Common myeloid progenitor, CD34-positive (primary cell): ENCODE data around the gene RABL6.

ENCODE experiments used
- CTCF ChIA-PET: fragments of 350-600 bp; sonication (Branson Sonifier 250); formaldehyde crosslinking; loops from one replicate; lab custom pipeline; 2021; ENCODE audit warnings: antibody characterized with exemption; lab: Charles Lee
- POLR2A ChIA-PET: fragments of 350-600 bp; sonication (Branson Sonifier 250); formaldehyde crosslinking; loops from one replicate; lab custom pipeline; 2021; ENCODE audit warnings: antibody characterized with exemption; lab: Charles Lee
- DNase-seq, 3 donors: peaks; one replicate each; pipeline versions ENCODE4 v3.0.0 to v3.0.0-alpha.2; 2013
- H3K27ac ChIP-seq, 2 experiments: 1 replicate in 1 of 2; 2 replicates in 1 of 2; pipeline ENCODE4 v1.7.0; 2013; ENCODE audit warnings: inconsistent platforms in 2 of 2, low read length in 2 of 2, mild to moderate bottlenecking in 2 of 2, low read depth in 1 of 2, moderate library complexity in 1 of 2; ENCODE audit not compliant: severe bottlenecking in 2 of 2, insufficient read depth in 1 of 2, poor library complexity in 1 of 2
- H3K27me3 ChIP-seq, 5 experiments: replicated peaks in 2 of 5; 1 replicate in 3 of 5; 2 replicates in 2 of 5; pipeline versions ENCODE4 v1.6.1 to v1.7.0; 2013; ENCODE audit warnings: low read length in 4 of 5, mild to moderate bottlenecking in 2 of 5, moderate library complexity in 2 of 5, inconsistent platforms in 1 of 5; ENCODE audit not compliant: insufficient read depth in 5 of 5, control insufficient read depth in 4 of 5
- H3K36me3 ChIP-seq, 4 experiments: 1 replicate in 2 of 4; 2 replicates in 2 of 4; pipeline versions ENCODE4 v1.6.1 to v1.7.0; 2013; ENCODE audit warnings: low read length in 3 of 4, control low read depth in 1 of 4, mild to moderate bottlenecking in 1 of 4; ENCODE audit not compliant: control insufficient read depth in 4 of 4, insufficient read depth in 4 of 4
- H3K4me1 ChIP-seq, 4 experiments: 1 replicate in 3 of 4; 2 replicates in 1 of 4; pipeline versions ENCODE4 v1.6.1 to v1.7.1; 2013; ENCODE audit warnings: low read length in 3 of 4, mild to moderate bottlenecking in 3 of 4, control low read depth in 1 of 4, inconsistent platforms in 1 of 4, moderate library complexity in 1 of 4; ENCODE audit not compliant: control insufficient read depth in 4 of 4, insufficient read depth in 4 of 4; ENCODE audit errors: control extremely low read depth in 1 of 4
- H3K4me3 ChIP-seq, 7 experiments: 1 replicate in 4 of 7; 2 replicates in 3 of 7; pipeline versions ENCODE4 v1.5.1 to v1.7.0; 2013; ENCODE audit warnings: mild to moderate bottlenecking in 7 of 7, low read length in 6 of 7, moderate library complexity in 6 of 7, inconsistent platforms in 2 of 7, low read depth in 2 of 7, control low read depth in 1 of 7; ENCODE audit not compliant: insufficient read depth in 4 of 7, control insufficient read depth in 1 of 7; ENCODE audit errors: extremely low read depth in 1 of 7
- H3K9me3 ChIP-seq, 5 experiments: 1 replicate in 4 of 5; 2 replicates in 1 of 5; pipeline versions ENCODE4 v1.6.1 to v1.7.1; 2013; ENCODE audit warnings: low read length in 4 of 5, mild to moderate bottlenecking in 2 of 5, inconsistent platforms in 1 of 5, low read depth in 1 of 5, moderate library complexity in 1 of 5; ENCODE audit not compliant: control insufficient read depth in 4 of 5, insufficient read depth in 2 of 5; ENCODE audit errors: control extremely low read depth in 1 of 5
- WGBS: methylation state at CpG from one replicate; pipeline ENCODE4 v1.1.5; 2013; ENCODE audit not compliant: insufficient coverage; 5-methylcytosine and 5-hydroxymethylcytosine counted together

The RABL6 gene

DNA sequence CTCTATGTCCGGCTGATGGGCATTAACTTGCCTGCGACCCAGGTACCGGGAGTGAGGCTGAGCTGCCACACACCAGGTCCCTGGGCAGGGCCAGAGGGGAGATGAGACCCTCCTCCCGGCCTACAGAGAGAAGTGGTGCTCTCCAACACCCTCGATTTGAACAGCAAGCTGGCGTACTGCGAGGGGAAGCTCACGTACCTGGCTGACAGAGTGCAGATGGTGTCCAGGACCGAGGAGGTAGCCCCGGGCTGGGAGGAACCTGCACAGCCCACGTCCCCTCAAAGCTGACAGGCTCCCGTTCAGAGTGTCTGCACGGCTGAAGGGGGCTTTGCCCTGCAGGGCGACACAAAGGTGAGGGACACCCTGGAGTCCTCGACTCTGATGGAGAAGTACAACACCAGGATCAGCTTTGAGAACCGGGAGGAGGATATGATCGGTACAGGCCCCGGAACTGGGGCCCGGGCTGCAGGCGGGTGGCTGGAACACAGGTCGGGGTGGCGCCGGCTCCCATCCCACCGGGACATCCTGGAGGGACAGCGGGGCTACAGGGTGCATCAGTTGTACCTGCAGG, 1.0 kb upstream of the RABL6 start:
- POLR2A ChIA-PET = interaction anchor here (1.1 kb wide), 1 partner anchor 48 kb away, joined by 3 read pairs; no protein-coding TSS in a partner anchor

DNA sequence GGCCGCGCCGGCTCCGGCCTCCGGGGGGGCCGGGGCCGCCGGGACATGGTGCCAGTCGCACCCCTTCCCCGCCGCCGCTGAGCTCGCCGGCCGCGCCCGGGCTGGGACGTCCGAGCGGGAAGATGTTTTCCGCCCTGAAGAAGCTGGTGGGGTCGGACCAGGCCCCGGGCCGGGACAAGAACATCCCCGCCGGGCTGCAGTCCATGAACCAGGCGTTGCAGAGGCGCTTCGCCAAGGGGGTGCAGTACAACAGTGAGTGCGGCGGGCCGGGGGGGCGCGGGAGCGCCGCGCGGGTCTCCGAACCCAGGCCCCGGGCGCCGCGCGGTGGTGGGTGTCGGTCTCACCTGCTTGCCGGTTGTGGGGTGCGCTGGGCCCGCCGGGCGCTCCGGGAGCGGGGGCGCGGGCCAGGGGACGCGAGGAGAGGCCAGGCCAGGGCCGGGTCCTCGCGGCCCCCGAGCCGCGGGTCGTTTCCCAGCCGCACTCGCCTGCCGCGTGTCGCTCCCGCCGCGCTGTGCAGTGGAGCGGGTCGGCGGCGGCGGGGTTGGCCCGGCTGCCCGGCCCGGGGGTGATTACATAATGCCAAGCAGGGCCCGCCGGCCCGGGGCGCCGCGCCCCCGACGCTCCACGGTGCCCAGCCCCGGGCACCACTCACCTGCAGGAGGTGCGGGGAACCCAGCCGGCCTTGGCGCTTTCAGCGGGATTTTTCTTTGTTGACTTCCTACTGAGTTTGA, 492 bp downstream of the RABL6 start:
- CTCF ChIA-PET = interaction anchor here (1.1 to 3.3 kb wide), 7 partner anchors 9 to 35 kb away, joined by 3 to 11 read pairs (median 6); partner anchors contain the start of gene AJM1
- DNase-seq = peak in 2 of 3 donors; percentile 47 to 61

More for the DNA sequence above, 1.0 kb upstream of the RABL6 start:
- DNase-seq = no peak
- Histone ChIP-seq H3K36me3 (peaks cover 0 to 24% (median 3%) of the 10 kb centered on the region in 4 experiments), H3K27me3 (peaks cover 0 to 2% (median 0%) of the 10 kb centered on the region in 5 experiments), H3K27ac (peak overlapping the region in 1 of 2 experiments; percentile 74), H3K4me1 (peaks cover 5 to 36% (median 21%) of the 10 kb centered on the region in 4 experiments), H3K9me3 (no peaks in the 10 kb centered on the region), H3K4me3 (peak overlapping the region in 6 of 7 experiments; percentile 84 to 93 (median 91))
- WGBS = 91% methylated on average over 25 of the region's 25 CpGs
- CTCF ChIA-PET = interaction anchor here (0.8 to 2.6 kb wide), 6 partner anchors 11 to 228 kb away, joined by 3 to 10 read pairs (median 4); partner anchors contain the start of genes AJM1 and CCDC183

DNA sequence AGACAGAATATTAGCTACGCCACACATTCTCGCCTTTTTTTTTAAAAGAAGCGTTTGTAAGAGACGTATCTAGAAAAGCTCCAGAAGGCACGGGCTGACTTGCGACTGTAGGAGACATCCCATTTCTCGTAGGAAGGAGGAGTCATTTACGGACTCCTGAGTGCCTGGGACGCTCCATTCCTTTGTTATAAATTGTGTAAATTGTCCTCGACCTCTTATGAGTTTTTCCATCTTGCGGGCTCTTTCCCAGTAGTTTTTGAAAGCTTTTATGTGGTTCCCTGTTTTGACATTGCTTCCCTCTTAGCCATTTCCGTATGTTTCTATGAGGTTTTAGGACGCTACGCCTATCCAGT, 1.0 kb downstream of the RABL6 start:
- Histone ChIP-seq H3K4me1 (peaks cover 5 to 41% (median 27%) of the 10 kb centered on the region in 4 experiments), H3K27me3 (no peaks in the 10 kb centered on the region), H3K27ac (peak overlapping the region in 1 of 2 experiments; percentile 74), H3K36me3 (peaks cover 2 to 38% (median 12%) of the 10 kb centered on the region in 4 experiments), H3K4me3 (peak overlapping the region; percentile 83 to 93 (median 91)), H3K9me3 (no peaks in the 10 kb centered on the region)
- DNase-seq = peak in 1 of 3 donors; percentile 18
- ChIA-PET CTCF (interaction anchor here (1.1 to 3.3 kb wide), 6 partner anchors 9 to 34 kb away, joined by 4 to 11 read pairs (median 6); partner anchors contain the start of gene AJM1), POLR2A (interaction anchor here (0.6 kb wide), 1 partner anchor 38 kb away, joined by 3 read pairs; no protein-coding TSS in a partner anchor)
- WGBS = 3% methylated on average over 9 of the region's 14 CpGs

More for the DNA sequence above, 492 bp downstream of the RABL6 start:
- WGBS = under 1% methylated on average over 89 of the region's 93 CpGs
- Histone ChIP-seq H3K4me3 (peak overlapping the region; percentile 83 to 93 (median 91)), H3K9me3 (no peaks in the 10 kb centered on the region), H3K27ac (peak overlapping the region in 1 of 2 experiments; percentile 74), H3K4me1 (peaks cover 5 to 41% (median 27%) of the 10 kb centered on the region in 4 experiments), H3K36me3 (peaks cover 2 to 36% (median 10%) of the 10 kb centered on the region in 4 experiments), H3K27me3 (no peaks in the 10 kb centered on the region)
- POLR2A ChIA-PET = interaction anchor here (1.1 kb wide), 1 partner anchor 47 kb away, joined by 3 read pairs; no protein-coding TSS in a partner anchor

DNA sequence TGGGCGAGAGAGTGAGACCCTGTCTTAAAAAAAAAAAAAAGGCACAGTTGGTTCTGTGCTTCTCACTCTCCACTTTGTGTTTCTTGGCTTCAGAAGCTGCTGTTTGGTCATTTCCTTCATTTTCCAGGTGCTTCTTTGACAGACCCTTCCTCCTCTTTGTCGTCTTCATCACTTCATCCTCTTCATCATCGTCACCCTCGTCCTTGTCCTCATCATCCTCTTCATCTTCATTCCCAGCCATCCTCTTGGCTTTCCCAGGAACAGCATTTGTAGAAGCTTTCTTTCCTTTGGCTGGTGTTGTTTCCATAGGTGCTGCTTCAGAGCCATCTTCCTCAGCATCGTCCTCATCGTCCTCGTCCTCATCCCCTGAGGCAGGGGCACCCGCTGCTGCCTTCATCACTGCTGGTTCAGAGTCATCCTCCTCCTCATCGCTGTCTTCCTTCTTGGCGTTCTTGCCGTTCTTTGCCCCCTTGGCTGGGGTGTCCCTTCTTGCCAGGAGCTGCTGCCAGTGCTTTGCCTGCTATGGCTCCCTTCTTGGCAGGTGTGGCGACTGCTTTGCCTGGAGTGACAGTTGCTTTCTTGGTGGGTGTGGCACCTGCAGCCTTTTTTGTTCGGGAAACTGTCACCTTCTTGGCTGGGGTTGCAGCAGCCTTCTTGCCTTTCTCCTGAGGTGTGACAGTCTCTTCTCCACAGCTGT, 7.1 kb downstream of the RABL6 start:
- no peak overlapping the region for H3K27ac ChIP-seq
- H3K4me3 ChIP-seq = no peak overlapping the region
- no peaks in the 10 kb centered on the region for H3K27me3 ChIP-seq
- H3K36me3 ChIP-seq = peaks cover 4 to 33% (median 18%) of the 10 kb centered on the region in 4 experiments
- DNase-seq = no peak
- H3K9me3 ChIP-seq = no peaks in the 10 kb centered on the region
- WGBS = 98% methylated on average over 13 of the region's 13 CpGs
- peaks cover 0 to 8% (median 6%) of the 10 kb centered on the region in 4 experiments for H3K4me1 ChIP-seq
- POLR2A ChIA-PET = no interaction called here
- CTCF ChIA-PET = interaction anchor here (0.9 to 1.7 kb wide), 4 partner anchors 12 to 211 kb away, joined by 3 to 5 read pairs (median 3); partner anchors contain the start of gene AJM1

DNA sequence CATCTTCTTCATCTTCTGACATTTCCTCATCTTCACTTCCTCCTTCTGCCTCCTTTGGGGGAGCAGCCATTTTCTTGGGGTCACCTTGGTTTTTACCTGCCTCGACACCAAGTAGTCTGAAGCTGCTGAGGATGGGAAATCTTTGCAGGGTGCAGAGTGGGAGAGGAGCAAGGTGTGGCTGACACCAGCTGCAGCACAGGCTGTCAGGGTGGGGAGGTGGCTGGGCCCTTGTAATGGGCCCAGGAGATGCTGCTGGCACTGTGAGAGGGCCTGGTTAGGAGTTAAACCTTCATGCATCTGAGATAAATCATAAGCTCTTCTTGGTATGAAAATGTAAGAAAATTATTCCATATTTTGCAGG, 7.7 kb downstream of the RABL6 start:
- Histone ChIP-seq H3K36me3 (peaks cover 4 to 30% (median 18%) of the 10 kb centered on the region in 4 experiments), H3K9me3 (no peaks in the 10 kb centered on the region), H3K27me3 (no peaks in the 10 kb centered on the region), H3K4me1 (peaks cover 0 to 6% (median 5%) of the 10 kb centered on the region in 4 experiments), H3K27ac (no peak overlapping the region), H3K4me3 (no peak overlapping the region)
- no peak for DNase-seq
- POLR2A ChIA-PET = no interaction called here
- WGBS = 0% methylated on average over 1 of the region's 1 CpG
- CTCF ChIA-PET = interaction anchor here (0.9 to 1.7 kb wide), 4 partner anchors 13 to 210 kb away, joined by 3 to 5 read pairs (median 3); no protein-coding TSS in a partner anchor

DNA sequence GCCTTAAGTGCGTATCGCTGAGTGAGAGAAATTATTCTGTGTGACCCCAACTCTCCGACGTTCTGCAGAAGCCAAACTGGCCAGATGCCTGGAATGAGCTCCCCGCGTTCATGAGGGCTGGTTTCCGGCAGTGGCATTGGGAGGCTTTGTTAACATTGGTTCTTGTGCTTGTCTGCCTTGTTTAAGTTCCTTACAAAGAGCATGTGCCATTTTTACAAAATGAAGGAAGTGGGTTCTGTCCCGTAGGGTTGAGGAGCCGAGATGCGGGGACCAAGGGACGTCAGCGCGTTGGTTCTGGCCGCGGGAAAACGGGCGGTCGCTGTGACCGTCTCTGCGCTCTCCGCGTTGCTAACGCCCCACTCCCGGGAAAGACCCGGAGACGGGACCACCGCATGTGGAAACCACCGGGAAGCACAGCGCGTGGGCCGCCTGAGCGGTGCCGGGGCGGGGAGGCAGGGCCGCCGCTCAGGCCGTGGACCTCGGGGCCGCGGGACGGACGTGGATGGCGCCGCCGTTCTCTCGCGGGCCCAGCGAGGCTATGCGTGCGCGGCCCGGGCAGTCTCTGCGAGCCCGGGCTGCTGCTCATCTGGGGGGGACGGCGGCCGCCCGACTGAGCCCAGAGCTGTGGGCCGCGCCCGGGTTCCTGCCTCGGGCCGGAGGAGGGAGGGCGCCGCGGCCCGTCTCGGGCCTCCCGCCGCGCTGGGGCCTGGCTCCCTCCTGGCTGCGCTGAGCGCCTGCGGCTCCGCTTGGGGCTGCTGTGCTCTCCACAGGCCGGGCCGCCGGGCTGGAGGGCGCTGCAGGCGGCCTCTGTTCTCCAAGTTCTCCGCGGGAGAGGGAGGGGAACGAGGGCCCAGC, 13.4 kb downstream of the RABL6 start:
- WGBS = 13% methylated on average over 78 of the region's 83 CpGs
- Histone ChIP-seq H3K27ac (no peak overlapping the region), H3K27me3 (peaks cover 0 to 8% (median 0%) of the 10 kb centered on the region in 5 experiments), H3K36me3 (peaks cover 5 to 36% (median 16%) of the 10 kb centered on the region in 4 experiments), H3K4me3 (peak overlapping the region in 6 of 7 experiments; percentile 17 to 64 (median 52)), H3K9me3 (no peaks in the 10 kb centered on the region), H3K4me1 (peaks cover 0 to 10% (median 5%) of the 10 kb centered on the region in 4 experiments)
- CTCF ChIA-PET = interaction anchor here (1.0 to 2.6 kb wide), 2 partner anchors 11 to 28 kb away, joined by 4 to 11 read pairs; no protein-coding TSS in a partner anchor
- peak in 2 of 3 donors; percentile 49 to 62 for DNase-seq
- POLR2A ChIA-PET = interaction anchor here (0.5 kb wide), 1 partner anchor 14 kb away, joined by 4 read pairs; no protein-coding TSS in a partner anchor
